GM19035 (cell line): ENCODE results near the gene KCTD20.
"Not testable (repeated sequence)": the region's sequence is repeated elsewhere in the genome, so short reads cannot be mapped to it uniquely, and the experiment has no call there.

Experiments
- ATAC-seq: cut with Tn5 transposase; IDR thresholded peaks from one replicate; pipeline ENCODE4 v1.9.1; 2021; ENCODE audit not compliant: unreplicated experiment

The KCTD20 gene

GRCh38 chr6:36443471-36444428, 950 bp downstream of the KCTD20 start:
- no peak for ATAC-seq

- no peak for ATAC-seq
Measured at GRCh38 chr6:36444470-36444869, 1.7 kb downstream of the KCTD20 start.

GRCh38 chr6:36445621-36446020, 2.8 kb downstream of the KCTD20 start:
- ATAC-seq = no peak

DNA sequence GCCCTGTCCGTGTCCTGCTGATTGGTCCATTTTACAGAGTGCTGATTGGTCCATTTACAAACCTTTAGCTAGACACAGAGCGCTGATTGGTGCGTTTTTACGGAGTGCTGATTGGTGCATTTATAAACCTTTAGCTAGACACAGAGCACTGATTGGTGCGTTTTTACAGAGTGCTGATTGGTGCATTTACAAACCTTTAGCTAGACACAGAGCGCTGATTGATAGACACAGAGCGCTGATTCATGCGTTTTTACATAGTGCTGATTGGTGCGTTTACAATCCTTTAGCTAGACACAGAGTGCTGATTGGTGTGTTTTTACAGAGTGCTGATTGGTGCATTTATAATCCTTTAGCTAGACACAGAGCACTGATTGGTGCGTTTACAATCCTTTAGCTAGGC, 6.4 kb downstream of the KCTD20 start:
- ATAC-seq = not testable (repeated sequence)

DNA sequence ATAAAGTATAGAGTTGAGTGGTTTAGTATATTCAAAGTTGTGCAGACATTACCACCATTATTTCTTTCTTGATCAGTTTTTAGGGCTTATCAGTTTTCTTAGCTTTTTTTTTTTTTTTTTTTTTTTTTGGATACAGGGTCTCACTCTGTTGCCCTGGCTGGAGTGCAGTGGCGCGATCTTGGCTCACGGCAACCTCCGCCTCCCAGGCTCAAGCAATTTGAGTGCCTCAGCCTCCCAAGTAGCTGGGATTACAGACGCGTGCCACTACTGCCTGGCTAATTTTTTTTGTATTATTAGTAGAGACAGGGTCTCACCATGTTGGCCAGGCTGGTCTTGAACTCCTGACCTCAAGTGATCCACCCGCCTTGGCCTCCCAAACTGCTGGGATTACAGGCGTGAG, 10.1 kb downstream of the KCTD20 start:
- not testable (repeated sequence) for ATAC-seq

DNA sequence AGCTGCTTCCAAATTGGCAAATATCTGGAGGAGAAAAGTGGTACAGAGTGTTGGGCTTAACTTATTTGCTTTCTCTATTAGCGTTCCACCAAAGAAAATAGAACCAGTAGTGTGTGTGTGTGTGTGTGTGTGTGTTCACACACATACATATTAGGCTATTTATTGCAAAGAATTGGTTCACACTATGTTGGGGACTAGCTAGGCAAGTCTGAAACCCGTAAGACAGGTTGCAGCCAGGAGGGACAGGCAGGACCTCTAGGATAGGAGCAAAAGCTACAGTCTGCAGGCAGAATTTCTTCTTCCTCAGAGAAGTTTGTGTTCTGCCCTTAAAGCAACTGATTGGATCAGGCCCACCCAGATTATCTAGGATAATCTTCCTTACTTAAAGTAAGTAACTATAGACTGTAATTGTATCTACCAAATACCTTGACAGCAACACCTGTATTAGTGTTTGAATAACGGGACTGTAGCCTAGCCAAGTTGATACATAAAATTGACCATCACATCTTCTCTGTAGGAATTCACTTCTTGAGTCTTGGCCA, 12.8 kb downstream of the KCTD20 start:
- ATAC-seq = no peak

DNA sequence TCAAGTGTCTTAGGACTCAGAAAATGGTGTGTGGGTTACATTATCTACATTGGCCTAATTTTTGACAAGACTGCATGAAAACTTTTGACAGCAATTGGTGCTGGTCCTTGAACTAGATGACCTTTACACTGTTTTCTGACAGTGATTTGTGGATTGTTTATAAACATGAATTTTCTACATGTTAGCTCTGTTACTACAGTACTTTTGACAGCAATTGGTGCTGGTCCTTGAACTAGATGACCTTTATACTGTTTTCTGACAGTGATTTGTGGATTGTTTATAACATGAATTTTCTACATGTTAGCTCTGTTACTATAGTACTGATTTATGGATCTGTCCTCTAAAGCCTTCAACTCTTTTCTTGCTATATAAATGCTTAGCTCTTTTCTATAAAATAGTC, 16.7 kb downstream of the KCTD20 start:
- ATAC-seq = no peak

- ATAC-seq = no peak
Measured at GRCh38 chr6:36460916-36461315, 18.1 kb downstream of the KCTD20 start.

DNA sequence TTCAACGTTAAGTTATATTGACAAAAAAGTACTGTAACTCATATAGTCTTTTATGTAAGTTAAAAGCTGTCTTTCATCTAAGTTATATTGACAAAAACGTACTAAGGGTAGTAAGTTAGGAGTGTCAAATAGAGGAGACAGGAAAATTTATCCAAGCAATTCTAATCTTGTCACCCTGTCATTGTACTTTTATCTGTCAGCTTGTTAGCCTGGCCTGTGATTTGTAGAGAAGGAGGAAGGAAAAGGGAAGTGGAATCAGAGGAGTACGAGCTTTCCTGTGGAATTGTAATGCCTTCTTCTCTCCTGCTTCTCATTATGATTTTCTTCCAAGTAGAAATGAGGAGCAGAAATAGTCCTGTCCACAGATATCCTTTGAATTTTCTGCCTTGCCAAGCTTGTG, 18.8 kb downstream of the KCTD20 start:
- ATAC-seq = no peak

DNA sequence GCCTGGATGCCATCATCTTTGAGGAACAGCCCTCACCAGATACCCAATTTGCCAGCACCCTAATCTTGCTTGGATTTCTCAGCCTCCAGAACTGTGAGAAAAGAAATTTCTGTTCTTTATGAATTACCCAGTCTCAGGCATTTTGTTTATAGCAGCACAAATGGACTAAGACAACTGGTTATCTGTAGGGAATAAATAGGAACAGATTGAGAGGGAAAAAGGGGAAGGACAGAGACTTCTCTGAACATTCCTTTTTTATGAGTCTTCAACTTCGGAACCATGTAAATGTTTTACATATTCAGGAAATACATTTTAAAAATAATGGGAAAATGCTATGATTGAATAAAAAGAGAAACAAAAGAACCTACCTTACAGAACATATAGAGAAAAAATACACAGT, 20.9 kb downstream of the KCTD20 start:
- ATAC-seq = no peak

DNA sequence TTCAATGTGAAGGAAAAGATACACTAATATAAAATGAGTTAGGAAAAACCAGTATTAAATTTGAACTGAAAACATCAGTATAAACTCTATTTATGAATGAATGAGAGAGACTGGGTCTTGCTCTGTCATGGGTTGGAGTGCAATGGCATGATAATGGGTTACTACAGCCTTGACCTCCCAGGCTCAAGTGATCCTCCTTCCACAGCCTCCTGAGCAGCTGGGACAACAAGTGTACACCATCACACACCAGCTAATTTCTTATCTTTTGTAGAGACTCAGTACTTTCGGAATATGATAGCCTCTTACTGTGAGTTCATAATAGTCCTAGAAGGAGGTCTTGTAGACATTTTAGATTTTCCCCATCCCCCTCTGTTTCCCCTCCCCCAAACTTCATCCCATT, 21.4 kb downstream of the KCTD20 start:
- no peak for ATAC-seq

DNA sequence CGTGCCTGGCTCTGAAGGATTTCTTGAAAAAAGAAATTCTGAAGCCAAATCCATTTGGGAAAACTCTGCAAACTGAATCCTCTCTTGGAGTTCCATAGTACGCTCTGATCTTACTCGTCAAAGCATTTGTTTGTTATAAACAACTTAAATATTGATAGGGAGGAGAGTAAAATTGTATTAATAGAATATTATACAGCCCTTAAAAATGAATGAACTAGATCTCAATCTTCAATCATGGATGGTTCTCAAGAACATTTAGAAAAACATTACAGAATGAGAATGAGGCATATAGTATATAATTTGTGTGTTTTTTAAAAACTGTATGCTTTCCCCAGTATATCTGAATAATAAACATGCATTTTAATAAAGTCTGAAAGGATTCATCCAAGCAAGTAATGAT, 24.8 kb downstream of the KCTD20 start:
- no peak for ATAC-seq

- ATAC-seq = no peak
Measured at GRCh38 chr6:36469148-36469661, 26.4 kb downstream of the KCTD20 start.

- no peak for ATAC-seq
Measured at GRCh38 chr6:36469946-36470345, 27.1 kb downstream of the KCTD20 start.

DNA sequence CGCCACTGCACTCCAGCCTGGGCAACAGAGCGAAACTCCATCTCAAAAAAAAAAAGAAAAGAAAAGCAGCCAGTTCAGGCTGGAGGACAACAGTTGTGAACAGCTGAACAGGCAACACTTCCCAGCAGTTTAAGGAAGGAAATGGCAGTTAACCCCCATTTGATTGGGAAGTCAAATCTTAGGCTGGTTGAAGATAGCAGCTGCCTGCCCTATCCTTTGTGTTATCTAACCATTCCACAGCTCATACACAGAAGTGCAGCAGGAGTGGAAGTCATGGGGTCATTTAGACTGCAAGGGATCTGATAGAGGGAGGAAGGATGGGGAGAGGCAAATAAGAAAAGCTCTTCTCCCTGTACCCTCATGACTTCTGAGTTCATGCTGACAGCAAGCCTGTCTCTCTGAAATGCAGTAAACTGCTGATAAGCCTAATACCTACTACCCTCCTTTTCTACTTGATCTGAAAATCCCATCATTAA, 35.3 kb downstream of the KCTD20 start:
- no peak for ATAC-seq

- ATAC-seq = no peak
Measured at GRCh38 chr6:36479256-36479655, 36.5 kb downstream of the KCTD20 start.

- not testable (repeated sequence) for ATAC-seq
Measured at GRCh38 chr6:36483326-36483725, 40.5 kb downstream of the KCTD20 start.

DNA sequence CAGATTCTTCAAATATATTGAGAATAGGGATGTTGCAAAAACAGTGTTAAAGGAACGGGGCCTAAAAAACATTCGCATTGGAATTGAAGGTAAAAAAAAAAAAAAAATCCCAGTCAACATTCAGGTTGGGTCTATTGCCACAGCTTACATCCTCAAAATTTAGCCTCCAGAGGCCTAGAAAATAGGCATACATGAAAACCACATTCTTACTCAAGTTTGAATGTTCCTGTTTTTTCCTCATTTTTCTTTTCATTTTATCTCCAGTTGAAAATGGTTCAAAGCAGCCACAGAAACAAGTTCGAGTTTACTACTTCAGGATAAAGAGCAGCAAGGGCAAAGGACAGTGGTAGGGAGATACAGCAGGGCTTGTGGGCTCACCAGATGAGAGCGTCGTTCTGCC, 41.9 kb downstream of the KCTD20 start:
- no peak for ATAC-seq

GRCh38 chr6:36487698-36488097, 44.9 kb downstream of the KCTD20 start:
- no peak for ATAC-seq

DNA sequence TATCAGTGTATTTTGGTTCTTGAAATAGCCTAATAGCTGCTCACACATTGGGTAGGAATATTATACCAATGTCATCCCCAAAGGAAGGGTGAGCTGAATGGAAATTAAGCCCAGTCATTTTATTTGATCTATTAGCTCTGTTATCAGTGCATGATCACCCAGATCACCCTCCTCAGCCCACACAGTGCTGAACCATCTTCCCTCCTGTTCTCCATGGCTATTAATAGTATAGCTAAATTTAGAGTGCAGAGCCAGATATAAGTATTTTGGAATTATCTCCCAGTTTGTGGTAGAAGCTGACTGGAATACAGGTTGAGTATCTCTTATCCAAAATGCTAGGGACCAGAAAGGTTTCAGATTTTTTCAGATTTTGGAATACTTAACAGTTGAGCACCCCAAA, 45.4 kb downstream of the KCTD20 start:
- ATAC-seq = no peak

GRCh38 chr6:36489426-36489825, 46.6 kb downstream of the KCTD20 start:
- no peak for ATAC-seq

DNA sequence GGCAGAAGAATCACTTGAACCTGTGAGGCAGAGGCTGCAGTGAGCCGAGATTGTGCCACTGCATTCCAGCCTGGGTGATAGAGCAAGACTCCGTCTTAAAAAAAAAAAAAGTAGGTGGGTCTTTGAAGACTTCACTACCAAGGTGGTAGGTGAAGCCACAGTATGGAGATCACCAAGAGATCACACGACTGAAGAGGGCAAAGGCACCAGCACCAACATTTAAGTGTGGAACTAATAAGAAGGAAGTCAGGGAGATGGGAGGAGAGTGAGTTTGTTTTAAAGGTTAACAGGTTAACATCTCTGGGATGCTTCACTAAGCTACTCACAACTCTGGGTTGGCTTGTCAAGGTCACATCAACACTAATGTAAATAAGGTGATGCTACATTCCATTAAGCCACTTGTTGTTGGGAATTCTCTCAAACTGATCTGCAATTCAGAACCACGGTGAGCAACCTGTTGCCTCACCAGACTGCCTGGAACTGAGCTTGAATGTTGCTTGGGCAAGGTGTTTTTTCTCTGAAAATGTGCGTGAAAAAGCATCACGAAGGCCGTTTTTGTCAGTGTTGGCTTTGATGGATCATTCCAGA, 48.7 kb downstream of the KCTD20 start:
- no peak for ATAC-seq
